SJCRH30 (cell line): Measurements from ENCODE around the gene DRC1. TPM values are rescaled to one million over a fixed set of nuclear protein-coding genes. Genes with fewer than 3 reads are reported as not detected.
A peak's percentile ranks its signal among the peaks of the same experiment; 100 is the strongest.

ENCODE experiments used
- DNase-seq, 2 experiments: peaks; one replicate each; pipeline ENCODE4 v3.0.0-alpha.2; 2015 to 2020
- H3K27ac ChIP-seq: fragments of 250-450 bp; sonication (Bioruptor Pico); 2 replicates; pipeline ENCODE4 v1.5.1; 2020; ENCODE audit warnings: mild to moderate bottlenecking, moderate library complexity
- H3K27me3 ChIP-seq: fragments of 250-450 bp; sonication (Bioruptor Pico); 2 replicates; pipeline ENCODE4 v1.5.1; 2020; ENCODE audit warnings: mild to moderate bottlenecking, moderate library complexity
- H3K36me3 ChIP-seq: fragments of 250-450 bp; sonication (Bioruptor Pico); 2 replicates; pipeline ENCODE4 v1.5.1; 2020; ENCODE audit warnings: mild to moderate bottlenecking, moderate library complexity
- H3K4me1 ChIP-seq: fragments of 250-450 bp; sonication (Bioruptor Pico); 2 replicates; pipeline ENCODE4 v1.5.1; 2020; ENCODE audit warnings: mild to moderate bottlenecking, moderate library complexity
- H3K4me3 ChIP-seq: fragments of 250-450 bp; sonication (Bioruptor Pico); 2 replicates; pipeline ENCODE4 v1.5.1; 2020; ENCODE audit warnings: mild to moderate bottlenecking, moderate library complexity
- H3K9me3 ChIP-seq: fragments of 250-450 bp; sonication (Bioruptor Pico); replicated peaks from 2 replicates; pipeline ENCODE4 v1.5.1; 2020; ENCODE audit warnings: mild to moderate bottlenecking, moderate library complexity
- total RNA-seq: library from RNA; depleted of rRNA; stranded (reverse); fragments of >200 nt; shearing (Covaris generic); gene quantifications from 2 replicates; pipeline ENCODE4 v1.2.3, GENCODE V29; 2014; rRNA removed

DRC1 gene
- total RNA-seq, 1 experiment from 2014 or later: 0.24 TPM

DNA sequence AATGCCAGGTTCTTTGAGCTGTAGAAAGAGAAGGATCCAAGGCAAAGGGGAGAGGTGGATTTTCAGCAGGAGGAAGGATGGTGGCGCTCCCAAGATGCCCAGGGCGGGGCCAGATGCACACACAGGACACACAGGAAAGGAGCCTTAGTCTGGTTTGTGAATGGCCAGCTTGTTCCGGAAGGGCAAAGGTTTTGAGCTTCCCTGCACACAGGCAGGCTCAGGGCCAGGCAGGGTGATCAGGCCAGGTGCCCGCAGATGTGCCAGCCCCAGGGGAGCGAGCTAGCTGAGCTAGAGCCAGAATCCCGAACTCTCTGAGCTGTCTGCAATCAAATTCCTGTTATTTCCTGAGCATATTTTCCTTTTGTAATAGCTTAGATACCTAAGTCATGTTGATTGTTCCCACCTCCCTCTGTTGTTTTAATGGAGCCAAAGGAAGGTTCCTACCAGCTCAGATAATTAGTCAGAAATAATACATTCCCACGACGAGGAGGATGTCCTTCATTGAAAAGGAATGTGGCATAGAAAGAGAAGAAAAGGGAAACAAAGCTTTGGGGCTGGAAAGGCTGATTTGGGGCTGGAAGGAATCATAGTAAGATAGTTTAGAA, 89.9 kb downstream of the DRC1 start:
- no peak overlapping the region for H3K4me3 ChIP-seq
- no peaks in the 10 kb centered on the region for H3K9me3 ChIP-seq
- no peaks in the 10 kb centered on the region for H3K4me1 ChIP-seq
- H3K27me3 ChIP-seq: peaks cover 19% of the 10 kb centered on the region
- no peak overlapping the region for H3K27ac ChIP-seq
- no peaks in the 10 kb centered on the region for H3K36me3 ChIP-seq
- no peak for DNase-seq

DNA sequence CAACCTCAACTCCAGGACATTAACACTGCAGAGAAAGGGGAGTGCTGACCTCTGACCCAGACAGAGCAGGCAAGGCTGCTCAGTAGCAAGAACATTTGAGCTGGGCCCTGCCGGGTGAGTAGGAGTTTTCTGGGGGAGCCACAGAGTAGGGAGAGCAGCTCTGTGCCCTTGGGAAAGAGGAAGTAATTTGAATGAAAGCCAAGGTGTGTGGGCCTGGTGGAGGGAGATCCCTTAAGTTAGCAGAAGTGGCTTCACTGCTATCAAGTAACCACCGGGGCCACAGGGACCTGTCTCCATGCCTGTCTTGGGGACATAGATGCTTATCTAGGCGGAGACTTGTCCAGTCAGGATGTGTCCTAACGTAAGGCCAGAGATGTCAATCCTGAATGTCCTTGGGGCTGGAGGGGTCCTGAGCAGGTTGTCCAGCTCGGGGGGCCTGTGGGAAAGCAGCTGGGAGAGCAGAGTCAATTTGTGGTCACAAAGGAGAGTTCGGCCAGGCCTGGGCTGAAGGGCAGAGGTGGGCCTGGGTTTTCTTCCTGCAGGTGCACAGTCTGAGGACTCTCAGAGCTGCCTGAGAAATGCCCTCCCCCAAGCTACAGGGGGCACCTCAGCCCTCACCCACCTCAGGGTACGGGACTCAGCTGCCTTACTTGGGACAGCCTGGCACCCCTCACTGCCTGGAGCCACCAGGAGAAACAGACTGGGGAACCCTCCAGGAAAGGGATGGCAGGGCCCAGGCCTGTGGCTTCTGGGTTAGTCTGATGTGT, 91.2 kb downstream of the DRC1 start:
- no peaks in the 10 kb centered on the region for H3K4me1 ChIP-seq
- peaks cover 19% of the 10 kb centered on the region for H3K27me3 ChIP-seq
- H3K27ac ChIP-seq: no peak overlapping the region
- no peaks in the 10 kb centered on the region for H3K9me3 ChIP-seq
- no peak overlapping the region for H3K4me3 ChIP-seq
- H3K36me3 ChIP-seq: no peaks in the 10 kb centered on the region
- DNase-seq: no peak

DNA sequence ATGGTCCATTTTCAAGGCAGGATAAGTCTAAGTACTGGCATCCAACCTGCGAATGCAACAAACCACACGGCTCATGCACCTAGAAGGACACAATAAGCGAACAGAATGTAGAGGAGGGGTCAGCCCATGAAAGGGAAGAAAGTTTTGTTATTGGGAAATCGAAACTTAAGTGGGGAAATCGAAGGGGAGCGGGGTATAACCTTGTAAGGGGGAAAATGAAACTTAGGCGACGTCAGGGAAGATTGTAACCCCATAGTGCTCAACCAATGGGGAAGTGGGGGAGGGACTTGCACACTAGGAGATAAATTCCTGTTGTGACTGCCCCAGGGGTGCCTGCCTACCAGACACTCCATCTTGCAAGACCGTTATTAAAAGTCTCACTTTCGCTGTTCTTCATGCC, 91.8 kb downstream of the DRC1 start:
- no peak overlapping the region for H3K4me3 ChIP-seq
- no peaks in the 10 kb centered on the region for H3K4me1 ChIP-seq
- H3K27ac ChIP-seq: no peak overlapping the region
- H3K27me3 ChIP-seq: peaks cover 19% of the 10 kb centered on the region
- H3K36me3 ChIP-seq: no peaks in the 10 kb centered on the region
- DNase-seq: no peak
- no peaks in the 10 kb centered on the region for H3K9me3 ChIP-seq

DNA sequence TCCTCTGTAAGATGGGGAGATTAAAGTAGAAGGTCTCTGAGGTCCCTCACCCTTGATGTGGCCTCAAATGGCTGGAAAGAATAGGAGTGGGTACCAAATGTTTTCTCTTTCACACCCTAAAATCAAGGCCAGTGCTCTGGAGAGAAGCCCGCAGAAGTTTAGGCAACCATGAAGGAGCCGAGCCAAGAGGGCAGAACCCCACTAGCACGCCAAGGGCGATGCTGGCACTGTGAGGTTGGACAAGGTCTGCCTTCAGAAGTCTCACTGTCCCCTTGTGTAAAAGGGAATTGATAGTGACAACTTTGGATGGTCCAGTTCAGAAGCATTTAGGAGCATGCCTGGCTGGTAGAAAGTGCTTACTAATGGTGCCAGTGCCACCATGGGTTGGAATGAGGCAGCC, 92.5 kb downstream of the DRC1 start:
- Histone ChIP-seq H3K4me3 (no peak overlapping the region), H3K4me1 (no peaks in the 10 kb centered on the region), H3K36me3 (no peaks in the 10 kb centered on the region), H3K9me3 (no peaks in the 10 kb centered on the region), H3K27me3 (peaks cover 19% of the 10 kb centered on the region), H3K27ac (no peak overlapping the region)
- no peak for DNase-seq

DNA sequence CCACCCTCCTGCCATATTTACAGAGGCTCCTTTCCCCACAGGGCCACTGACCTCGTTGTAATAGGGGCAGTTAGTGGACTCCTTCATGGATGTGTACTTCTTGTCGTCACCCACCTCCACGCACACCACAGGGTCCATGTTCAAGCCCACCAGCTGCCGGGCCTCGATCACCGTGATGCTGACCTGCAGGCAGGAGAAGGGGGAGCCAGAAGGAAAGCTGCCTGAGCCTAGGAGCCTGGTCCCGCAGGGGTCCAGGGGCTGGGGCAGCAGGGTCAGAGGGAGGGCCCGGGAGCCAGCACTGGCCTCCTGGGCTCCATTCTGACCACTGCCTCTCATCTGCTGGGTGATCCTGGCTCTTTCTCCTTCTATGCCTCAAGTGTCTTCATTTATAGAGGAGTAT, 93.2 kb downstream of the DRC1 start:
- no peaks in the 10 kb centered on the region for H3K4me1 ChIP-seq
- peaks cover 22% of the 10 kb centered on the region for H3K27me3 ChIP-seq
- no peaks in the 10 kb centered on the region for H3K9me3 ChIP-seq
- no peak for DNase-seq
- H3K36me3 ChIP-seq: no peaks in the 10 kb centered on the region
- H3K27ac ChIP-seq: no peak overlapping the region
- H3K4me3 ChIP-seq: no peak overlapping the region

DNA sequence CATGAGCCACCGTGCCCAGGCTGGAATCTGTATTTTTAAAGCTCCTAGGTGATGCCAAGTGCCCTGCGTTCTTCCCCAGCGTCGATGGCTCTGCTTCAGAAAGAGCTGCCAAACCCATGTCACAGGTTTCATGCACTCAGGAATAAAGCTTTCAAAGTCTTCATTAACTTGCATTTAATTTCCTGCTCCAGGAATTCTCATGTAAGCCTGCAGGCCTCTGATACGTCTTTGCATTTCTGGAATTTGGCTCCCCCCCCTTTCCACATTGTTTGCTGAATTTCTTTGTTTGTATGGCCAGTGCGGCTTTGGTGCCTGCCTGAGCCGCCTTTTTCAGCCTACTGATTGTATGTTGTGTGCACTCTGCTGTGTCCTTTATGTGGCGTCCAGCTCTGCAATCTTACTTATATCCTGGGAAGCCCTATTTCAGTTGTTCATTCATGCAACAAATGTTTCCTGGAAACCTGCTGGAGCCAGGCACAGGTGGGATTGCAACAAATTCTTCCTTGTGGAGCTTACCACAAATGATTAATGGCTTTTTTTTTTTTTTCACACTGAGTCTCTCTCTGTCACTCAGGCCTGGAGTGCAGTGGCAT, 94.1 kb downstream of the DRC1 start:
- Histone ChIP-seq H3K27me3 (peaks cover 19% of the 10 kb centered on the region), H3K9me3 (no peaks in the 10 kb centered on the region), H3K27ac (no peak overlapping the region), H3K36me3 (no peaks in the 10 kb centered on the region), H3K4me3 (no peak overlapping the region), H3K4me1 (no peaks in the 10 kb centered on the region)
- no peak for DNase-seq

DNA sequence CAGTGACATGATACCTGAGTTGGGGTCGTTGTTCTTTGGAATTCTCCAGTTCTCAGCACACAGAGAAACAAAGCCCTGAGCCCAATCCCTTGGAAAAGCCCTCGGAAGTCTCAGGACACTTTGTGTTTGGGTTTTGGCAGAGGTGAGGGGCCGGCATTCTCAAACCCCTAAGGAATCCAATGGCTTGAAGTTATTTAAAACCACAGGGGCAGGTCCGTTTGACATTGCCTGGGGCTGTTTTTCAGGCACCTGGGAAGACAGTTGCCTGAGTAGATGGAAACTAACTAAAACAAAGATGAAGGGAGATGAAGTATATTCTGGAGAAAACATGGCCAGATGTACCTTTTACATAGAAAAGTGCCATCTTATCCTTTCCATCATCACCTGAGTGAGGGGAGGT, 98.7 kb downstream of the DRC1 start:
- DNase-seq: no peak
- Histone ChIP-seq H3K4me3 (no peak overlapping the region), H3K27ac (no peak overlapping the region), H3K27me3 (peaks cover 13% of the 10 kb centered on the region; the same call in 1 of the 2 replicates), H3K4me1 (no peaks in the 10 kb centered on the region), H3K9me3 (no peaks in the 10 kb centered on the region), H3K36me3 (no peaks in the 10 kb centered on the region)

DNA sequence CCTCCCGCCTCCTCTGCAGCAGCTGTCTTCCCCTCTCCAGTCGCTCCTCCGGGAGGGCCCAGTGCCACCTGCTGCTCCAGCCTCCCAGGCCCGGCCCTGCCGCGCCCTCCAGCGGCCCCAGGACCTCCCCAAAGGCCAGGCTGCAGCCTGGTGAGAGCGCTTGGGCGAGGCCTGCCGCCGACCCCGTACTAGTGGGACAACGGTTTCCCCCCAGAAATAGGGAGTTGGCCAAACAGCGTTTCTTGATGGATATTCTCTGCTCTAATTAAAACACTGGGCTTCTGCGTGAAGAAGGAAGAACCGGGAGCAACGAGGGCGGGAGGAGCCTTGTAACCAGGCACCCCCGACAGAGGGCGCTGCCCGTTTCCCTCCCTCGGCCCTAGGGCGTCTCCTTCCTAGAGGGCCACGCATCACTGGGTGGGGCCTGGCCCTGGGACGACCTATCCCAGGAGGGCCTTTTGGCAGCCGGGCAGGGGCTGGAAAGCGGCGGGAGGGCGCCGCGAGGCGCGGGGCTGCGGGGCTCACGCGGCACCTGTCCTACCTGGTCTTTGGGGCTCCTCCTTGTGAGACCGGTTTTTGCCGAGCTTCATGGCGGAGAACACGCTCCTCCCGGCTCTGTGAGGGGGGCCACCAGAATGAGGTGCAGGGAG, 101.6 kb downstream of the DRC1 start:
- Histone ChIP-seq H3K36me3 (no peaks in the 10 kb centered on the region), H3K9me3 (no peaks in the 10 kb centered on the region), H3K27ac (no peak overlapping the region; the same call in 1 of the 2 replicates), H3K4me3 (peak overlapping the region; percentile 49), H3K27me3 (0 out of 2 replicates have a peak, but pooled peaks cover 6% of the 10 kb centered on the region), H3K4me1 (no peaks in the 10 kb centered on the region)
- peak; percentile 93 to 94 for DNase-seq

DNA sequence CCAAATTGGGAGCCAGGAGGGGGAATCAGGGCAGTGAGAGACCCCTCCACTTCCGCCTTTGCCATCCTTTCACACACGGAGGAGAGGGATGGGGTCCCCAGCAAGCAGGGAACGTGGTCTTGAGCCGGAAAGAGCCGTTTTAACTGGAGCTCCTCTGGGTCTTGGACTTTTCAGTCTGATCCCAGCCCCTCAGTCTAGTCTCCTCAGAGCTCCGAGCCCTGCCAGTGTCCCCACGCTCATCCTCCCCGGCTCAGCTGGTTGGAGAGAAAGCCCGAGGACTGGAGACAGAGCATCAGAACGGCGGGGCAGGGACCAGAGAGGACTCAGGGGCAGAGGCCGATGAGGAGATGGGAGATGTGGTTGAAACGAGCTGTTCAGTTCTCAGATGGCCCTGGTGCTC, 102.3 kb downstream of the DRC1 start:
- no peak overlapping the region for H3K27ac ChIP-seq
- no peaks in the 10 kb centered on the region for H3K36me3 ChIP-seq
- peaks cover 10% of the 10 kb centered on the region; the same call in 1 of the 2 replicates for H3K27me3 ChIP-seq
- H3K9me3 ChIP-seq: no peaks in the 10 kb centered on the region
- no peaks in the 10 kb centered on the region for H3K4me1 ChIP-seq
- H3K4me3 ChIP-seq: peak overlapping the region; percentile 49
- peak in 1 of 2 experiments; percentile 12 for DNase-seq

DNA sequence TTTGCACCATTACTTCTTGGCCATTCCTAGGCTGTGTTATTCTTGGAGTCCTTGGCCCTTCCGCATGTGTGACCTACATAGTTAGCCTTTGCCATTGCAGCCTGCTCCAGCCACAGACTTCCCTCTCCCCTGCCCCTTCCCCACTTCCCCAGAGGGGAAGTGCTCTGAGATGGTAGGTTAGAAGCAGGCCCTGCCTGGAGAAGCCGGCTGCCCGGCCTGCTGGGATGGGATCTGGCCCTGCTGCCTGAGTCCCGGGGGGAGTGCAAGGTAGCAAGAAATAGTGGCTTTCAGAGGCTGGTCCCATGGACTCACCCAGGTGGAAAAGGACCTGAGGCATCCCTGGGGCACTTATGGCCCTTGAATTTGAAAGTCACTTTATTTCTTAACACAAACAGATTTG, 104.6 kb downstream of the DRC1 start:
- H3K4me3 ChIP-seq: no peak overlapping the region
- no peaks in the 10 kb centered on the region for H3K4me1 ChIP-seq
- H3K9me3 ChIP-seq: no peaks in the 10 kb centered on the region
- no peak overlapping the region for H3K27ac ChIP-seq
- no peaks in the 10 kb centered on the region for H3K36me3 ChIP-seq
- no peak for DNase-seq
- peaks cover 22% of the 10 kb centered on the region for H3K27me3 ChIP-seq

Other genes starting within 250 kb of the DRC1 start
- gene GAREM2, start 228.8 kb upstream of the DRC1 start, total RNA-seq: 4.9 and 5.0 TPM in 2 replicates
- 168 and 172 TPM in 2 replicates for gene HADHA, start 157.3 kb upstream of the DRC1 start, total RNA-seq
- 150 and 154 TPM in 2 replicates for gene HADHB, start 157.0 kb upstream of the DRC1 start, total RNA-seq
- 57.3 and 63.0 TPM in 2 replicates for gene SELENOI, start 55.8 kb upstream of the DRC1 start, total RNA-seq
- 0.14 and 0.71 TPM in 2 replicates for gene ADGRF3, start 55.1 kb upstream of the DRC1 start, total RNA-seq
- 0.08 TPM in 1 of 2 replicates, not detected in the other for gene OTOF, start 76.2 kb downstream of the DRC1 start, total RNA-seq
- gene CIB4, start 239.4 kb downstream of the DRC1 start, total RNA-seq: not detected in 2 replicates